Liver (tissue), 3 donors: ENCODE results near the gene C16orf74.
A peak's percentile ranks its signal among the peaks of the same experiment; 100 is the strongest.

Experiments used
- SP1 ChIP-seq: IDR thresholded peaks from 2 replicates; pipeline ENCODE4 v1.6.1; 2018; ENCODE audit warnings: antibody characterized with exemption, mild to moderate bottlenecking
- TF ChIP-seq, protein P1 (sequence below): fragments of 150-350 bp; IDR thresholded peaks from 2 replicates; pipeline ENCODE4 v1.5.1; 2017; ENCODE audit warnings: improper control_type of control experiment, low read depth, low read length; ENCODE audit not compliant: missing input control
- donor health status: healthy.
- donor health status: healthy.

DNA sequence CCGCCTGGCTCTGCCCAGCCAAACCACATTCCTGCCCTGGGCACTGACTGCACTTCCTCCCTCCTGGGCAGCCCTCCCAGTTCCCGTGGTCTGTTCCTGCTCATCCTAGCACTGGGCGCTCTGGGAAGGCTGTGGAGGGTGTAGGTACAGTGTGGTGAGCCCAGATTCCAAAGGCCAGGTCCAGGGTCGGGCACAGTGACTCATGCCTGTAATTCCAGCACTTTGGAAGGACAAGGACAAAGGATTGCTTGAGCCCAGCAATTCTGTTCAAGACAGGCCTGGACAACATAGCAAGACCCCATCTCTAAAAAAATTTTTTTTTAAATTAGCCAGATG lies 30.6 kb downstream of the C16orf74 start:
- TF ChIP-seq, protein P1, sequence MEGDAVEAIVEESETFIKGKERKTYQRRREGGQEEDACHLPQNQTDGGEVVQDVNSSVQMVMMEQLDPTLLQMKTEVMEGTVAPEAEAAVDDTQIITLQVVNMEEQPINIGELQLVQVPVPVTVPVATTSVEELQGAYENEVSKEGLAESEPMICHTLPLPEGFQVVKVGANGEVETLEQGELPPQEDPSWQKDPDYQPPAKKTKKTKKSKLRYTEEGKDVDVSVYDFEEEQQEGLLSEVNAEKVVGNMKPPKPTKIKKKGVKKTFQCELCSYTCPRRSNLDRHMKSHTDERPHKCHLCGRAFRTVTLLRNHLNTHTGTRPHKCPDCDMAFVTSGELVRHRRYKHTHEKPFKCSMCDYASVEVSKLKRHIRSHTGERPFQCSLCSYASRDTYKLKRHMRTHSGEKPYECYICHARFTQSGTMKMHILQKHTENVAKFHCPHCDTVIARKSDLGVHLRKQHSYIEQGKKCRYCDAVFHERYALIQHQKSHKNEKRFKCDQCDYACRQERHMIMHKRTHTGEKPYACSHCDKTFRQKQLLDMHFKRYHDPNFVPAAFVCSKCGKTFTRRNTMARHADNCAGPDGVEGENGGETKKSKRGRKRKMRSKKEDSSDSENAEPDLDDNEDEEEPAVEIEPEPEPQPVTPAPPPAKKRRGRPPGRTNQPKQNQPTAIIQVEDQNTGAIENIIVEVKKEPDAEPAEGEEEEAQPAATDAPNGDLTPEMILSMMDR: no peak
- TF ChIP-seq SP1: peak; percentile 90
